GM13976 (cell line): ENCODE results near the gene MYRF.

Source experiments
- DNase-seq: peaks from one replicate; pipeline ENCODE4 v3.0.0; 2012; ENCODE audit warnings: low spot score
- in situ Hi-C: fragments of 300-500 bp; cut with MboI; formaldehyde crosslinking; loops from one replicate; pipeline ENCODE4 v1.12.0; 2022; ENCODE audit warnings: low sequenced_read_pairs, mixed read lengths, inconsistent platforms; ENCODE audit not compliant: unreplicated experiment
- TF ChIP-seq, protein P1 (sequence below): IDR thresholded peaks from 2 replicates; pipeline ENCODE4 v1.5.1; 2012; ENCODE audit warnings: borderline replicate concordance, mild to moderate bottlenecking; ENCODE audit not compliant: insufficient read depth; ENCODE audit errors: extremely low read depth, missing control alignments, control extremely low read depth

Gene MYRF

DNA sequence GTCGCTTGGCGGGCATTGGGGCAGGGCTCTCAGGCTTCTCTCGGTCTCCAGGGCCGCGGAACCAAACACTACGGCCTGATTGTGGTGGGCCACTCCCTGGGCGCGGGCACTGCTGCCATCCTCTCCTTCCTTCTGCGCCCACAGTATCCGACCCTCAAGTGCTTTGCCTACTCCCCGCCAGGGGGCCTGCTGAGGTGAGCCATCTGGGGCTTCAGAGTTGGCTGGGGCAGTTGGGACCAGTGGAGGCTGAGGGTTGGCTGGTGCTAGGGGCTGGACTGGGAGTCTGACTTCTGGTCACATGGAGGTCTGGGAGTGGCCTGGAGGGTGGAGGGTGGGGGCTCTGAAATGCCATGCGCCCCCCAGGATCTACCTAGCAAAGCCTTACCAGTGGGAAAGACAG, 15.3 kb upstream of the MYRF start:
- no peak for DNase-seq
- in situ Hi-C loops = no loop called here
- TF ChIP-seq, protein P1, sequence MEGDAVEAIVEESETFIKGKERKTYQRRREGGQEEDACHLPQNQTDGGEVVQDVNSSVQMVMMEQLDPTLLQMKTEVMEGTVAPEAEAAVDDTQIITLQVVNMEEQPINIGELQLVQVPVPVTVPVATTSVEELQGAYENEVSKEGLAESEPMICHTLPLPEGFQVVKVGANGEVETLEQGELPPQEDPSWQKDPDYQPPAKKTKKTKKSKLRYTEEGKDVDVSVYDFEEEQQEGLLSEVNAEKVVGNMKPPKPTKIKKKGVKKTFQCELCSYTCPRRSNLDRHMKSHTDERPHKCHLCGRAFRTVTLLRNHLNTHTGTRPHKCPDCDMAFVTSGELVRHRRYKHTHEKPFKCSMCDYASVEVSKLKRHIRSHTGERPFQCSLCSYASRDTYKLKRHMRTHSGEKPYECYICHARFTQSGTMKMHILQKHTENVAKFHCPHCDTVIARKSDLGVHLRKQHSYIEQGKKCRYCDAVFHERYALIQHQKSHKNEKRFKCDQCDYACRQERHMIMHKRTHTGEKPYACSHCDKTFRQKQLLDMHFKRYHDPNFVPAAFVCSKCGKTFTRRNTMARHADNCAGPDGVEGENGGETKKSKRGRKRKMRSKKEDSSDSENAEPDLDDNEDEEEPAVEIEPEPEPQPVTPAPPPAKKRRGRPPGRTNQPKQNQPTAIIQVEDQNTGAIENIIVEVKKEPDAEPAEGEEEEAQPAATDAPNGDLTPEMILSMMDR = no peak

DNA sequence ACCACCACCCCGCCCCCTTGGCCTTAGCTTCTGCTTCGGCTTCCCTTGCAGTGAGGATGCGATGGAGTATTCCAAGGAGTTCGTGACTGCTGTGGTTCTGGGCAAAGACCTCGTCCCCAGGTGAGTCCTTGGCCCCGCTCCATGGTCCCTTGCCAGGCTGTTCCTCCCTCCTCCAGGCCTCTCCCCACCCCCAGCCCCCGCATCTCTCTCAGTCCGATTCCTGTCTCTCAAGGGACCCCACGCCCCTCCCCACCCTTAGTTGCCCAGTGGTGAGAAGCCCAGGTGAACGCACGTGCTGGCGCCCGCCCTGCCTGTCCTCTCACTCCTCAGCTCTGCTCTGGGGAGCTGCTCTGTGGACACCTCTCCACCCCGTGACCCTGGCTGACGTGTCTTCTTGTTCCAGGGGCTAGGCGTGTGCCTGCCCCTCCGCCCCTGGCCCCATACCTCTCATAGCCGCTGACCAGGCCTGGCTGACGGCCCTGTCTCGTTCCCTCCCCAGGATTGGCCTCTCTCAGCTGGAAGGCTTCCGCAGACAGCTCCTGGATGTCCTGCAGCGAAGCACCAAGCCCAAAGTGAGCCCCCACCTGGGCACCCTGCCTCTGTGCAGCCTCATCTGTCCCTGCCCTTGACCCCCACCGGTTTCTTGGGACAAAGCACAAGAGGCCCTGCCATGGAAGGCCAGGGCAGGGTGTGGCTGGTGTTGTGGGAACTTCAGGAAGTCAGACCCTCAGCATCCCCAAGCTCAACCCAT, 14.6 kb upstream of the MYRF start:
- in situ Hi-C loops = no loop called here
- TF ChIP-seq, protein P1 = no peak
- DNase-seq = no peak

DNA sequence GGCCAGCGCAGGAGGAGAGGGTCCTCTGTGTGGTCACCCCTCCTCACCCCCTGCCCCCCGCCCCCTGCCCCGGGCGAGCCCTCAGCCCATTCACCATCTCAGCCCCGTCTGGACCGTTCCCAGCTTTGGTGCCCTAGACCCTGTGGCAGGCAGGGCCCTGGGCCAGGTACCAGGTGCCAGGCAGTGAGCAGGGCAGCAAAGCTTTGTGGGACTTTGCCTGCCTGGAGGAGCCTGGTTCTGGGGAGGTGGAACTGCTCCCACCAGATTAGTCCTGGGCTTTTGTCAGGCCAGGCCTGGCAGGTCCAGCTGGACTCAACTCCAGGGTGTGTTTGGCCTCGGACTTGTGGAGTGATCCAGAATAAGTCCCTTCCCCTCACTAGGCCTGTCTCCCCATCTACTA, 13.7 kb upstream of the MYRF start:
- no peak for DNase-seq
- in situ Hi-C loops = no loop called here
- TF ChIP-seq, protein P1 = no peak

DNA sequence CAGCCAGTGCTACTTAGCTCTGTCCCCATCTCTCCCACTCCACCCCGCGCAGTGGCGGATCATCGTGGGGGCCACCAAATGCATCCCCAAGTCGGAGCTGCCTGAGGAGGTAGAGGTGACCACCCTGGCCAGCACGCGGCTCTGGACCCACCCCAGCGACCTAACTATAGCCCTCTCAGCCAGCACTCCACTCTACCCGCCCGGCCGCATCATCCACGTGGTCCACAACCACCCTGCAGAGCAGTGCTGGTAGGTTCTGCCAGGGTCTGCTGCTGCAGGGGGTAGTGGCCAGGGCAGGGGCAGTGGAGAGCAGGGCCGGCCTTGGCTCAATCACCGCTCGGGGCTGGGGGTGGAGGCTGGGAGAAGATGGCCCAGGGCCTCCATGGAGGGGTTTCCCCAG, 13.0 kb upstream of the MYRF start:
- TF ChIP-seq, protein P1 = no peak
- in situ Hi-C loops = no loop called here
- DNase-seq = no peak

DNA sequence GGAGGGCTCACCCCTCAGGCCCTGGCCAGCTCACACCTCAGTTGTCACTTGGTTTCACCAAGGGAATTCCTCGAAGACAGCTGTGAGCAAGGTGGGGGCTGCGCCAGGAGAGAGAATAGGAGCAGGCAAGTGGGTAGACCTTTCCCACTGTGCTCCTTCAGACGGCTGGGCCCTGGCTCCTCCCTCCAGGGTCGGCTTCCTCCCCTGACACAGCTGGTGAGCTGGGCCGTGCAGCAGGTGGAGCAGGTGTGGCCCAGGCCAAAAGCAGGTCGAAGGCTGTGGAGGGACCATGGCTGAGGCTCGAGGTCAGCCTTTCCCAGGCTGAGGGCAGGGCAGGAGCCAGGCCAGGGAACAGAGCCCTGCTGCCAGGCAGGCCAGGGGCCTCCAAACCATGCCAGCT, 12.5 kb upstream of the MYRF start:
- in situ Hi-C loops = no loop called here
- DNase-seq = no peak
- TF ChIP-seq, protein P1 = no peak

DNA sequence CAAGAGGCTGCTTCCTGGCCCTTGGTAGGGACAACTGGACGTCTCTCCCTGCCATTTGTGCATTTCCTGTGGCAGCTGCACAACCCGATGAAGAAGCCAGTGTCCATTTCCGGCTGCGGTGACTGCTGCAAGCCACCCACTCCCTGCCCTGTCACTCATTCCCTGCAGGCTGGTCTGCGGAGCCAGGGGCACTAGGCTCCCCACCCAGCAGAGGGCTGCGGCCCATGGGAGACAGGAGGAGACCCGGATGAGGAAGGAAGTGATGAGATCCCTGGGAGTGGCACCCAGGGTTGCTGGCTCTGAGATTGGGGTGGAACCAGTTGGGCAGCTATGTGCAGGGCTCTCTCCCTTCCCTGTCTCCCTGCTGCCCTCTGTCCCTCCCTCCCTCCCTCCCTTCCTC, 10.0 kb upstream of the MYRF start:
- in situ Hi-C loops = no loop called here
- TF ChIP-seq, protein P1 = no peak
- DNase-seq = no peak

DNA sequence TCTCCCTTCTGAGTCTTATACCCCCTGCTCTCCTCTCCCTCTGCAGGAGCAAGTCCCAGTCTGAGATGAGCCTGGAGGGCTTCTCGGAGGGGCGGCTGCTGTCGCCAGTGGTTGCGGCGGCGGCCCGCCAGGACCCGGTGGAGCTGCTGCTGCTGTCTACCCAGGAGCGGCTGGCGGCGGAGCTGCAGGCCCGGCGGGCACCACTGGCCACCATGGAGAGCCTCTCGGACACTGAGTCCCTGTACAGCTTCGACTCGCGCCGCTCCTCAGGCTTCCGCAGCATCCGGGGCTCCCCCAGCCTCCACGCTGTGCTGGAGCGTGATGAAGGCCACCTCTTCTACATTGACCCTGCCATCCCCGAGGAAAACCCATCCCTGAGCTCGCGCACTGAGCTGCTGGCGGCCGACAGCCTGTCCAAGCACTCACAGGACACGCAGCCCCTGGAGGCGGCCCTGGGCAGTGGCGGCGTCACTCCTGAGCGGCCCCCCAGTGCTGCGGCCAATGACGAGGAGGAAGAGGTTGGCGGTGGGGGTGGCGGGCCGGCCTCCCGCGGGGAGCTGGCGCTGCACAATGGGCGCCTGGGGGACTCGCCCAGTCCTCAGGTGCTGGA, 8.8 kb upstream of the MYRF start:
- in situ Hi-C loops = no loop called here
- TF ChIP-seq, protein P1 = no peak
- no peak for DNase-seq
